ENCODE data around the gene KCTD8. TPM values are rescaled to one million over a fixed set of nuclear protein-coding genes. Genes with fewer than 3 reads are reported as not detected.

KCTD8 gene
- total RNA-seq, 1 experiment from 2014 or later = not detected

DNA sequence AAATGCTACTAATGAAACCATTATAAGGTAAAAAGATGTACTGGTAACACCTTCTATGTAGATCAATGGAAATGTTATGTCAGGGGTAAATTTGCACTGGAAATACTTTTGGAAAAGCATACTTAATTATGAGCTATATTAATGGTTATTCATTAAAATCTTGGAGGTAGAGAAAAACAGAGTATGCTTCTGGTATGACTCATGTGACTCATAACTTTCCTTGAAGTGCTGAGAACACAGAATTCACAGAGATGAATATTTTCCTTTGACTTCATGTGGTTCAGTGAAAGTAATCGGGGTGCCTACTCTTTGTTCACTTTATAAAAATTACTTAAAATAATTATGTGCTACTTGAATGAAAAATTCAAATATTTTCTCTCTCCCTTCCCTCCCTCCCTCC lies 254.2 kb downstream of the KCTD8 start:
- no peak for ATAC-seq
- POLR2A ChIA-PET = no interaction called here

DNA sequence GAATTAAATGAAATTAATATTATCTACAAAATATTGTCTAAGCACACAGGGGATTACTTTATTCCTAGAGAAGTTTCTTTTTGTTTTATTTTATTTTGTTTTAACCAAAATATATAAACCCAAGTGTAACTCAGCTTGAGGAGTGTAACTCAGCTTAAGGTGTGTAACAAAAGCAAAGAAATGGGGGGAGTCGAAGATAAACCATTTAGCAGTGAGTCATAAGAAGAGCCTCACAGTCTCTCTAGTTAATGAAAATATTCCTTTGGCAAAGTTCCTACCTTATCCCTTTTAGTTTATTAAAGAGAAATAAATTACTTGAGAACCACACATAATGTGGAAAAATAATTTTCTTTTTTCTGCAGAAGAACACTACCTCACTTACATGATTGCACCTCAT lies 261.8 kb downstream of the KCTD8 start:
- Histone ChIP-seq H3K4me1 (ENCODE audit: control insufficient read depth, insufficient read depth, low read length) (no peaks in the 10 kb centered on the region), H3K27me3 (ENCODE audit: control insufficient read depth, insufficient read depth, low read length) (no peaks in the 10 kb centered on the region), H3K4me3 (ENCODE audit: low read depth in 2 of 2, low read length in 2 of 2) (no peak overlapping the region), H3K36me3 (ENCODE audit: control insufficient read depth, insufficient read depth, low read length) (no peaks in the 10 kb centered on the region), H3K9me3 (ENCODE audit: control insufficient read depth, insufficient read depth, low read depth, low read length) (no peaks in the 10 kb centered on the region), H3K27ac (ENCODE audit: low read length) (no peak overlapping the region)
- no TSS peak for BruUV-seq (replicated peaks)
- CTCF ChIA-PET = no interaction called here
- intact Hi-C loops (cut with micrococcal nuclease; ENCODE audit: unreplicated experiment) (no loop called here), in situ Hi-C loops (cut with HindIII; ENCODE audit: low pct_unique_long_range_greater_than_20kb, low sequenced_read_pairs) (no loop called here)
- POLR2A ChIA-PET = no interaction called here
- no peak for DNase-seq (ENCODE audit: low read depth, low spot score)
- TF ChIP-seq, protein P1, sequence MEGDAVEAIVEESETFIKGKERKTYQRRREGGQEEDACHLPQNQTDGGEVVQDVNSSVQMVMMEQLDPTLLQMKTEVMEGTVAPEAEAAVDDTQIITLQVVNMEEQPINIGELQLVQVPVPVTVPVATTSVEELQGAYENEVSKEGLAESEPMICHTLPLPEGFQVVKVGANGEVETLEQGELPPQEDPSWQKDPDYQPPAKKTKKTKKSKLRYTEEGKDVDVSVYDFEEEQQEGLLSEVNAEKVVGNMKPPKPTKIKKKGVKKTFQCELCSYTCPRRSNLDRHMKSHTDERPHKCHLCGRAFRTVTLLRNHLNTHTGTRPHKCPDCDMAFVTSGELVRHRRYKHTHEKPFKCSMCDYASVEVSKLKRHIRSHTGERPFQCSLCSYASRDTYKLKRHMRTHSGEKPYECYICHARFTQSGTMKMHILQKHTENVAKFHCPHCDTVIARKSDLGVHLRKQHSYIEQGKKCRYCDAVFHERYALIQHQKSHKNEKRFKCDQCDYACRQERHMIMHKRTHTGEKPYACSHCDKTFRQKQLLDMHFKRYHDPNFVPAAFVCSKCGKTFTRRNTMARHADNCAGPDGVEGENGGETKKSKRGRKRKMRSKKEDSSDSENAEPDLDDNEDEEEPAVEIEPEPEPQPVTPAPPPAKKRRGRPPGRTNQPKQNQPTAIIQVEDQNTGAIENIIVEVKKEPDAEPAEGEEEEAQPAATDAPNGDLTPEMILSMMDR (IDR thresholded peaks at IDR 0.05) = no peak
- TF ChIP-seq, protein P2, sequence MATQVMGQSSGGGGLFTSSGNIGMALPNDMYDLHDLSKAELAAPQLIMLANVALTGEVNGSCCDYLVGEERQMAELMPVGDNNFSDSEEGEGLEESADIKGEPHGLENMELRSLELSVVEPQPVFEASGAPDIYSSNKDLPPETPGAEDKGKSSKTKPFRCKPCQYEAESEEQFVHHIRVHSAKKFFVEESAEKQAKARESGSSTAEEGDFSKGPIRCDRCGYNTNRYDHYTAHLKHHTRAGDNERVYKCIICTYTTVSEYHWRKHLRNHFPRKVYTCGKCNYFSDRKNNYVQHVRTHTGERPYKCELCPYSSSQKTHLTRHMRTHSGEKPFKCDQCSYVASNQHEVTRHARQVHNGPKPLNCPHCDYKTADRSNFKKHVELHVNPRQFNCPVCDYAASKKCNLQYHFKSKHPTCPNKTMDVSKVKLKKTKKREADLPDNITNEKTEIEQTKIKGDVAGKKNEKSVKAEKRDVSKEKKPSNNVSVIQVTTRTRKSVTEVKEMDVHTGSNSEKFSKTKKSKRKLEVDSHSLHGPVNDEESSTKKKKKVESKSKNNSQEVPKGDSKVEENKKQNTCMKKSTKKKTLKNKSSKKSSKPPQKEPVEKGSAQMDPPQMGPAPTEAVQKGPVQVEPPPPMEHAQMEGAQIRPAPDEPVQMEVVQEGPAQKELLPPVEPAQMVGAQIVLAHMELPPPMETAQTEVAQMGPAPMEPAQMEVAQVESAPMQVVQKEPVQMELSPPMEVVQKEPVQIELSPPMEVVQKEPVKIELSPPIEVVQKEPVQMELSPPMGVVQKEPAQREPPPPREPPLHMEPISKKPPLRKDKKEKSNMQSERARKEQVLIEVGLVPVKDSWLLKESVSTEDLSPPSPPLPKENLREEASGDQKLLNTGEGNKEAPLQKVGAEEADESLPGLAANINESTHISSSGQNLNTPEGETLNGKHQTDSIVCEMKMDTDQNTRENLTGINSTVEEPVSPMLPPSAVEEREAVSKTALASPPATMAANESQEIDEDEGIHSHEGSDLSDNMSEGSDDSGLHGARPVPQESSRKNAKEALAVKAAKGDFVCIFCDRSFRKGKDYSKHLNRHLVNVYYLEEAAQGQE (IDR thresholded peaks at IDR 0.05; ENCODE audit: insufficient read depth in 1 of 2, low read depth in 2 of 2, low read length in 1 of 2) = no peak
- no peak for TF ChIP-seq POLR2AphosphoS5 (IDR thresholded peaks at IDR 0.05; ENCODE audit: low read depth, low read length)
- no peak for TF ChIP-seq SIN3A (IDR thresholded peaks at IDR 0.05; ENCODE audit: borderline replicate concordance, insufficient read depth, low read depth, low read length)
- TF ChIP-seq TCF7L2 (IDR thresholded peaks at IDR 0.05; ENCODE audit: low read depth, low read length) = no peak
- no peak for ATAC-seq

More for the DNA sequence above, 254.2 kb downstream of the KCTD8 start:
- TF ChIP-seq, protein P2 (IDR thresholded peaks at IDR 0.05; ENCODE audit: insufficient read depth in 1 of 2, low read depth in 2 of 2, low read length in 1 of 2) = no peak
- TF ChIP-seq SIN3A (IDR thresholded peaks at IDR 0.05; ENCODE audit: borderline replicate concordance, insufficient read depth, low read depth, low read length) (no peak), TCF7L2 (IDR thresholded peaks at IDR 0.05; ENCODE audit: low read depth, low read length) (no peak), POLR2AphosphoS5 (IDR thresholded peaks at IDR 0.05; ENCODE audit: low read depth, low read length) (no peak)
- TF ChIP-seq, protein P1 (IDR thresholded peaks at IDR 0.05) = no peak
- no peaks in the 10 kb centered on the region for H3K9me3 ChIP-seq (ENCODE audit: control insufficient read depth, insufficient read depth, low read depth, low read length)
- CTCF ChIA-PET = no interaction called here
- H3K27ac ChIP-seq (ENCODE audit: low read length) = no peak overlapping the region
- no peaks in the 10 kb centered on the region for H3K27me3 ChIP-seq (ENCODE audit: control insufficient read depth, insufficient read depth, low read length)
- in situ Hi-C loops (cut with HindIII; ENCODE audit: low pct_unique_long_range_greater_than_20kb, low sequenced_read_pairs) = no loop called here
- H3K36me3 ChIP-seq (ENCODE audit: control insufficient read depth, insufficient read depth, low read length) = no peaks in the 10 kb centered on the region
- no TSS peak for BruUV-seq (replicated peaks)
- no peaks in the 10 kb centered on the region for H3K4me1 ChIP-seq (ENCODE audit: control insufficient read depth, insufficient read depth, low read length)
- no peak for DNase-seq (ENCODE audit: low read depth, low spot score)
- intact Hi-C loops (cut with micrococcal nuclease; ENCODE audit: unreplicated experiment) = no loop called here
- H3K4me3 ChIP-seq (ENCODE audit: low read depth in 2 of 2, low read length in 2 of 2) = no peak overlapping the region
